Heart right ventricle (tissue), 16 donors: ENCODE measurements around the gene EEFSEC. TPM values are rescaled to one million over a fixed set of nuclear protein-coding genes. Genes with fewer than 3 reads are reported as not detected.

ENCODE experiments used
- ATAC-seq, 8 donors: fragments of 200-7000 bp; cut with Tn5 transposase; one replicate each; pipeline ENCODE4 v1.9.1; 2020; ENCODE audit warnings: mild to moderate bottlenecking in 8 of 8, moderate library complexity in 8 of 8, moderate number of reproducible peaks in 1 of 8
- DNase-seq, 2 donors: peaks; one replicate each; pipeline ENCODE4 v3.0.0-alpha.2; 2020
- H3K27ac ChIP-seq, 10 donors: fragments of 200-600 bp; sonication (generic) in 2 of 10; one replicate each; pipeline versions ENCODE4 v1.5.0 to v1.8.0; 2020 to 2022; ENCODE audit warnings: mild to moderate bottlenecking in 3 of 10
- H3K27me3 ChIP-seq, 7 donors: fragments of 200-600 bp; one replicate each; pipeline ENCODE4 v1.8.0; 2021 to 2022; ENCODE audit warnings: mild to moderate bottlenecking in 2 of 7
- H3K36me3 ChIP-seq, 9 donors: fragments of 200-600 bp; sonication (generic) in 1 of 9; one replicate each; pipeline versions ENCODE4 v1.5.0 to v1.8.0; 2020 to 2022; ENCODE audit warnings: mild to moderate bottlenecking in 2 of 9
- H3K4me1 ChIP-seq, 9 donors: fragments of 200-600 bp; sonication (generic) in 1 of 9; one replicate each; pipeline versions ENCODE4 v1.5.0 to v1.8.0; 2020 to 2022; ENCODE audit warnings: mild to moderate bottlenecking in 4 of 9
- H3K4me3 ChIP-seq, 10 donors: fragments of 200-600 bp; sonication (generic) in 2 of 10; one replicate each; pipeline versions ENCODE4 v1.5.0 to v1.8.0; 2020 to 2022; ENCODE audit warnings: mild to moderate bottlenecking in 7 of 10, moderate library complexity in 2 of 10
- H3K9me3 ChIP-seq, 11 donors: fragments of 200-600 bp in 10 of 11; sonication (generic) in 2 of 11; one replicate each; pipeline versions ENCODE4 v1.5.0 to v1.8.0; 2013 to 2022; ENCODE audit warnings: mild to moderate bottlenecking in 2 of 11, control low read depth in 1 of 11, moderate library complexity in 1 of 11
- CTCF ChIP-seq, 9 donors: fragments of 200-600 bp; sonication (generic) in 2 of 9; IDR thresholded peaks; one replicate each; pipeline versions ENCODE4 v1.5.0 to v1.8.0; 2021 to 2022; ENCODE audit warnings: antibody characterized with exemption in 9 of 9, mild to moderate bottlenecking in 5 of 9, moderate library complexity in 1 of 9
- WGBS, 2 donors: extraction: QIAGEN DNeasy Blood & Tissue Kit; methylation state at CpG; one replicate each; pipeline ENCODE4 v1.1.7; 2013; ENCODE audit warnings: inconsistent platforms in 1 of 2; 5-methylcytosine and 5-hydroxymethylcytosine counted together
- intact Hi-C, 10 donors: fragments of 100-400 bp; cut with DNase I; formaldehyde crosslinking; loops; one replicate each; pipeline versions ENCODE4 v1.11.1 to v1.14.2; 2022
- polyA plus RNA-seq, 2 donors: library from polyadenylated mRNA; stranded (reverse); fragments of 200-250 nt; gene quantifications; one replicate each; pipeline ENCODE4 v1.2.3, GENCODE V29; 2013
- total RNA-seq, 10 donors: library from RNA; stranded (reverse); fragmentation: NEBNext Ultra II Directional in 3 of 10; extraction: Animal tissue kit (Norgen Biotek cat#: 25700) in 3 of 10; gene quantifications; one replicate each; pipeline versions ENCODE4 v1.2.1 to v1.2.4, GENCODE V29; 2021 to 2023
- donor health status: Arrhythmogenic right ventricular cardiomyopathy.
- donor health status: ischemic (EF 13 %, LVEDD 7.1; RV severe dilation, severe dysfunction).
- donor health status: healthy with polysubstance abuse.
- donor health status: DM: no; HTN: yes; CAD: no.
- donor health status: DM: no; HTN: no; CAD: no.
- donor health status: ischemic (EF 25% LVEDD 6.9; RV normal size, moderate dysfunction).
- donor health status: ischemic (EF 25% LVEDD 5.7; RV mildly dilated, moderate dysfunction).
- donor health status: healthy.
- donor health status: DM: yes; HTN: yes; CAD: no.
- donor health status: Ischemic cardiomyopathy.
- donor health status: ischemic (EF 35%, LVEDD 5.7; RV mildly dilated, moderate dysfunction).
- donor health status: nonischemic (EF 11% LVEDD 7.7; RV severe dilation, severe dysfunction).
- donor health status: DM: yes; HTN: yes; CAD: no.
- donor health status: PGD.
- donor health status: ischemic (EF 29% LVEDD 5.4; RV normal size, mild dysfunction).
- donor health status: nonischemic (EF 23%, LVEDD 6.1; RV moderate dilation, normal function).

EEFSEC gene
- total and polyA plus RNA-seq, 12 donors: 16.5 to 29.5 (median 25.0) TPM

- peaks cover 15 to 60% (median 42%) of the 10 kb centered on the region in 9 donors for H3K4me1 ChIP-seq
- WGBS, 2 donors: 61 to 66% methylated on average over 11 of the region's 11 CpGs
Observed at GRCh38 chr3:128281461-128282367, 128.4 kb downstream of the EEFSEC start.

GRCh38 chr3:128282380-128283196 is 129.3 kb downstream of the EEFSEC start:
- DNase-seq (peak; percentile 75 to 76), ATAC-seq (peak; percentile 53 to 86 (median 74))
- Histone ChIP-seq H3K36me3 (peaks cover 0 to 15% (median 0%) of the 10 kb centered on the region in 9 donors), H3K4me3 (no peak overlapping the region), H3K27ac (peak overlapping the region in 9 of 10 donors; percentile 43 to 75 (median 62)), H3K4me1 (peaks cover 15 to 57% (median 42%) of the 10 kb centered on the region in 9 donors), H3K9me3 (no peaks in the 10 kb centered on the region), H3K27me3 (no peaks in the 10 kb centered on the region)
- TF ChIP-seq CTCF (IDR thresholded peaks at IDR 0.05): no peak
- intact Hi-C loops: no loop called here
- WGBS, 2 donors: 28 to 35% methylated on average over 16 of the region's 16 CpGs

More at GRCh38 chr3:128281461-128282367, 128.4 kb downstream of the EEFSEC start:
- intact Hi-C loops: no loop called here
- peaks cover 0 to 13% (median 0%) of the 10 kb centered on the region in 9 donors for H3K36me3 ChIP-seq
- no peaks in the 10 kb centered on the region for H3K27me3 ChIP-seq
- TF ChIP-seq CTCF (IDR thresholded peaks at IDR 0.05): no peak
- no peak for DNase-seq
- H3K4me3 ChIP-seq: no peak overlapping the region
- peak in 2 of 8 donors; percentile 16 to 37 for ATAC-seq
- H3K27ac ChIP-seq: peak overlapping the region in 9 of 10 donors; percentile 18 to 75 (median 62)
- no peaks in the 10 kb centered on the region for H3K9me3 ChIP-seq

- intact Hi-C loops: no loop called here
- H3K27ac ChIP-seq: peak overlapping the region in 5 of 10 donors; percentile 56 to 75 (median 69)
- peaks cover 0 to 15% (median 0%) of the 10 kb centered on the region in 9 donors for H3K36me3 ChIP-seq
- TF ChIP-seq CTCF (IDR thresholded peaks at IDR 0.05): no peak
- DNase-seq (no peak), ATAC-seq (no peak)
- no peak overlapping the region for H3K4me3 ChIP-seq
- H3K9me3 ChIP-seq: no peaks in the 10 kb centered on the region
- peaks cover 14 to 48% (median 40%) of the 10 kb centered on the region in 9 donors for H3K4me1 ChIP-seq
- no peaks in the 10 kb centered on the region for H3K27me3 ChIP-seq
- WGBS, 2 donors: 72 to 83% methylated on average over 3 of the region's 3 CpGs
Observed at GRCh38 chr3:128283421-128283820, 130.1 kb downstream of the EEFSEC start.
